Measurements from ENCODE around the gene UNC93B1. TPM values are rescaled to one million over a fixed set of nuclear protein-coding genes. Genes with fewer than 3 reads are reported as not detected.

The UNC93B1 gene
- total and polyA plus RNA-seq, 2 of the 13 experiments (the other 11 are each of a cell fraction or from before 2014, with no cell fraction given), result 8.8 to 18.9 TPM

- no peaks in the 10 kb centered on the region for H3K9me3 ChIP-seq (ENCODE audit: low read length)
- H3K4me1 ChIP-seq (ENCODE audit: insufficient read depth, low read length), result no peaks in the 10 kb centered on the region
- no peak overlapping the region for H3K9ac ChIP-seq (ENCODE audit: insufficient read depth, low read depth, low read length)
- no peak overlapping the region for H2AFZ ChIP-seq (ENCODE audit: low read length)
- H4K20me1 ChIP-seq (ENCODE audit: insufficient read depth, low read length), result no peaks in the 10 kb centered on the region
- H3K27ac ChIP-seq (ENCODE audit: extremely low read length, insufficient read depth, low read length), result no peak overlapping the region
- in situ Hi-C loops (cut with HindIII; ENCODE audit: extremely low pct_ligation_motif_present, low pct_unique_long_range_greater_than_20kb), result no loop called here
- DNase-seq (ENCODE audit: low spot score), result no peak
- no peak for ATAC-seq
- WGBS (ENCODE audit: low lambda C conversion rate), result 49% methylated on average over 24 of the region's 29 CpGs
- H3K4me3 ChIP-seq (replicated peaks in 1 of 3; ENCODE audit: insufficient read depth in 1 of 3, low read depth in 2 of 3, low read length in 3 of 3), result no peak overlapping the region
- intact Hi-C loops (cut with micrococcal nuclease; ENCODE audit: unreplicated experiment), result no loop called here
- no peak for FAIRE-seq
- ChIA-PET CTCF (ENCODE audit: low intra/inter-chr PET ratio, low total read pairs) (no interaction called here), POLR2A (no interaction called here)
- no peaks in the 10 kb centered on the region for H3K27me3 ChIP-seq (ENCODE audit: control insufficient read depth in 1 of 2, insufficient read depth in 2 of 2, low read length in 2 of 2)
- H3K36me3 ChIP-seq (replicated peaks in 1 of 2; ENCODE audit: control insufficient read depth in 1 of 2, insufficient read depth in 2 of 2, low read length in 2 of 2), result no peaks in the 10 kb centered on the region
- no TSS peak for BruUV-seq (replicated peaks)
- no peak overlapping the region for H3K4me2 ChIP-seq (ENCODE audit: low read depth, low read length)
- no peaks in the 10 kb centered on the region for H3K79me2 ChIP-seq (ENCODE audit: insufficient read depth, low read length)
- TF ChIP-seq ZNF7 (CRISPR knock-in tag; IDR thresholded peaks at IDR 0.05) (no peak), RBFOX2 (IDR thresholded peaks at IDR 0.05; ENCODE audit: low read depth, low read length) (no peak), IKZF4 (CRISPR knock-in tag; IDR thresholded peaks at IDR 0.05; ENCODE audit: borderline replicate concordance, low read depth, not compliant biosample characterization) (no peak), RERE (CRISPR knock-in tag; IDR thresholded peaks at IDR 0.05; ENCODE audit: low read depth) (no peak)
Observed at GRCh38 chr11:67983951-67984350, 19.9 kb downstream of the UNC93B1 start.
